ENCODE data around the gene MXRA7.

The MXRA7 gene

DNA sequence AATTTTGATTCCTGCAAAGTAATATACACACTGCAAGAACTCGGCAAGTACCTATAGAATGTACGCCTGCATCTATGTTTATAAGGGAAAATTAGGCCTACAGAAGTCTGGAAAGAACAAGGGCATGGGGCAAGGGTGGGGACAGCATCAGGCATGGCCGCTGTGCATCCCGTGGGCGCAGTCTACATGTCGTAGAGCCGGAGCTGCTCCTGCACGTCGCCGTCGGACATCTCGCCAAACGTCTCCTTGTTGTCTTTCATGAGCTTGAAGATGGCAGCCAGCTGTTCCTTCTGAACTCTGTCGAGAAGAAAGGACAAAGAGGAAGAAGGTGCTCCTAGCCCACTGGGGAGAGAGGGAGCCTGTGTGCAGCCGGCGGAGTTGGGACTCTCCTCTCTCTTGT, 33.4 kb downstream of the MXRA7 start:
- DNase-seq, result no peak

DNA sequence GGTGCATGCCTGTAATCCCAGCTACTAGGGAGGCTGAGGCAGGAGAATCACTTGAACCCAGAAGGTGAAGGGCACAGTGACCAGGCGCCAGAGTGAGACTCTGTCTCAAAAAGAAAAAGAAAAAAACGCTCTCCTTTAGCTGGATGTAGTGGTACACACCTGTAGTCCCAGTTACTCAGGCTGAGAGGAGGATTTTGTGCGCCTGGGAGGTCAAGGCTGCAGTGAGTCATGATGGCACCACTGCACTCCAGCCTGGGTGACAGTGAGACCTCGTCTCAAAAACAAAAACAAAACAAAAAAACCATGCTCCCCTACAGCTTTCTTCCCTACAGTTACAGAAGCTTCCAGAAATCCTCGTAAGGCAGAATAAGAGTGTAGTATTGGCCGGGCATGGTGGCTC, 34.1 kb downstream of the MXRA7 start:
- DNase-seq, result no peak

DNA sequence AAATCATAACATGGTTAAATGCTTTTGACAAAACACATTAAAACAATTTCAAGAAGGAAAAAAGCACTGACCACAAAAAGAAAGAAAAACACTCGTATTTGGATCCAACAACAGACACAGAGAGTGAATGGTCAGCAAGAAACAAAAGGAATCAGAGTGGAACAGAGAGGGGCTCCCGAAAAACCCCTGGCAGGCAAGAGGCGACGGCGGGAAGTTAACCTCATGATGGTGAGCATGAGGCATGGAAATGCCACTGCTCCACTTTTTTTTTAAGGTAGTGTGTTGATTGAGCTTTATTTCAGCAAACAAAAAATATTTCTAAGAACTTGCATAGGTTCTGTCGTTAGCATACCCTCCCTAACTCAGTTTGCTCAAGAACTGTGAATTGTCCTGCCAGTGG, 35.1 kb downstream of the MXRA7 start:
- no peak for DNase-seq

DNA sequence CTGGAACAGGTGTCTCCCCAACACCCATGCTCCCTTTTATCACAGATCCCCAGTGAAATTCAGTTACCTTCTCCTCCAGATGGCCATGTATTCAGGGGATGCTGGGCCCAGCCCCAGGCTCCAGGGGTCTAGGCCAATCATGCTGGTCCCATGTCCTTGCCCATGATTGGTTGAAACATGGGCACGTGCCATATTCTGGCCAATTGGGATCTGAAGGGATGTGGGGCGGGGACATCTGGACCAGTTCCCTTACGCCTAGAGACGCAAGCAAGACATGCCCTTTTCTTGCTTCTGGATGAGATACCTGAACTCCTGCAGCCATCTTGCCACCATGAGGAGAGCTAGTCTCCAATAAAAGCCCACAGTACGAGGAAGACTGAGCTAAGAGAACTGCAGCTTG, 36.2 kb downstream of the MXRA7 start:
- DNase-seq, result no peak

DNA sequence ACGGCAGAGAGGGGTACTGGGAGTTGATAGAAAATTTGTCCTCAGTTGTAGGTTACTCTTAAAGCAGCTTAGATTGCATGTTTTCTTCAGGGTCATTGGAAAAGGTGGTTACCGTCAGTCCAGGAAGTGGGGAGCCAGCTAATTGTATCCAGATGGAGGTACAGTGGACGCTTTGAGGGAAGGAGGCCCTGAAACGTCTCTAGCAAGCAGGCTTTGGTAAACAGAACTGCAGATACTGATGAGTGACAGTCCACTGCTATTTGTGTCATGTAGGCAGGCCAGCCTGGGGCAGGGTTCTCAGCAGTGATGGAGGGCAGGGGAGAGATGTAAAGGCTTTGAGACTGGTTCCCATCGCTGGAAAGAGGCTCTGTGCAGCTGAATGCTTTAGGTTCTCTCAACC, 37.0 kb downstream of the MXRA7 start:
- no peak for DNase-seq

DNA sequence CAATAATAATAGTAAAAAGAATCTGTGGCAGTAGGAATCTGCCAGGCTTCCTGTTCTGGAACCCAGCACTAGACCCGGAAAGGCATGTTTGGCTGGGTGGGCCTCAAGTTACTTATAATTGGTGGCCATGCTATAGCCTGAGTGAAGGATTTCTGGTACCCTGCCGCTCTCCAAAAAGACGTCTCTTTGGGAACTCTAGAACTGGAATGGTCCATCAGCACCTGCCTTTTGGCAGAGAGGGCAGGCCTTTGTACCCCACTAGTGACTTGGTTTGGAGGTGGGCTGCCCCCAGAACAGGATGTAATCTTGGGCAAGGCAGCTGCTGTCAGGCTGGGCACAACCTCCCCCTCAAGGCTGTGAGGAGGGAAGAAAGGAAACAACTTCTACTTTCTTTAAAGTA, 37.9 kb downstream of the MXRA7 start:
- DNase-seq, result no peak

DNA sequence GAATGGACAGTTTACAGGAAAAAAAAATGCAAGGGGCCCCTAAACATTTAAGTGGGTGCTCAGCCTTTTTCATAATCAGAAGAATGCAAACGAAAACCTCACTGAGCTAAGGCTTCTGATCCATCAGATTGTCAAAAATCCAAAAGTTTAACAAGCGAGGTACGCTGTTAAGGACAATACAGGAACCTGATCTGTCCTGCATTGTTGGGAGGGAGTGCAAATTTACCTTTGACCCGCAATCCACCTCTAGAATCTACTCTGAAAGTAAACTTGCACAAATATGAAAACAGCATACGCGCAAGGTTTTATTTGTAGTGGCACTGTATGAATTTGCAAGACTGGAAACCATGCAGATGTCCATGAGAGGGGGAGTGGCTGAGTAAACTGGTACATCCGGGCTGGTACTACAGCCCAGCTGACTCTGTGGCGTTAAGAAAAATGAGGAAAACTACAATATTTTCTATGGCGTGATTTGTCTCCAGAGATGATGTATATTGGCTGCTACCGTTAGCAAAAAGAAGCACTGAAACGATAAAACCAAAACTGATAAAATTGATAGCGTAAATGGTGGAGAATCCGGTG, 38.4 kb downstream of the MXRA7 start:
- DNase-seq, result no peak

DNA sequence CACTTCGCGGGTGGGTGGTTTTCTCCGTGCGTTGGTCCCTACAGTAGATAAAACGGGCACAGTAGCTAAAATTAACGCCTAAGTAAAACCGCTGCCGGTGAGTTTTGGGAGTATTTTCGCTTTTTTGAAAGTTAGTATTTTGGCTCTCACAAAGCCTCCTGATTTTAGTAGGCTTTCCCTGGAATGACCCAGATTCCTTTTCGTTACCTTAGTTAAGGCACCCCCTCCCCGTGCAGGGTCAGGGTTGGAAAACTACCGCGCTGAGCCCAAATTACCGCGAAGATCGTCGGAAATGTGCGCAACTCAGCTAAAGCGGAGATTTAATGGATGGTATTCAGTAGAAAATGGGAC, 38.9 kb downstream of the MXRA7 start:
- no peak for DNase-seq

DNA sequence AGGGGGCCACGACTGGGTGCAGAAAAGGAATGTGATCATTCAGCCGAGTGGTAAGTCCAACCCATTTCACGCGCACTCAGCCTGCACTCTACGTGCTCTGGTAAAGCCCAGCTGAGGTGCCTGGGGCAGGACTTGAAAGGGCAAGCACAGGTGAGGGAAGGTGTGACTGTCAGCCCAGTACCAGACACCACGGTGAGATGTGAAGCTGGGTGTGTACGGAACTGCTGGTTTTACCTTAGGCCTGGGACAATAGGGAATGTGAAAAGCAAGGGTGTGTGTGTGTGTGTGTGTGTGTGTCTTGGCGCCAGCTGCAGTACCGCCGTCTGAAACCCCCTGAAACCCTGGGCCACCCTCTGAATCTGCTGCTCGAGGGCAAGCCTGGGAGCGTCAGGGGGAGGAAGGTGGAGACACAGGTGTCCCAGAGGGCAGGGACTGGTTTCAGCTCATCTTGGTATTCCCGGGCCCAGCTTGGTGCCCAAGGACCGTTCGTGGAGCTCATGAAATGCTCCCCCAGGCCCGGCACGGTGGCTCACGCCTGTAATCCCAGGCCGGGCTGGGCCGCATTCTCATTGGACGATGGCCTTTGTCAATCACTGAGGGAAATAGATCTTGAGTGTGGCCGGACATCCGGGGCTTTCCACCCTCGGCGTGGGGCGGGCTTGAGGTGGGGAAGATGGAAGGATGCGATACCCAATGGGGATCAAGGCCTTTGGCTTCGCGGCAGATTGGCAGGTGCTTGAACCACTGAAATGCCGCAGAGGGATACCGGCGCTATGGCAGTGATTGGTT, 39.4 kb downstream of the MXRA7 start:
- peak; percentile 96 for DNase-seq

DNA sequence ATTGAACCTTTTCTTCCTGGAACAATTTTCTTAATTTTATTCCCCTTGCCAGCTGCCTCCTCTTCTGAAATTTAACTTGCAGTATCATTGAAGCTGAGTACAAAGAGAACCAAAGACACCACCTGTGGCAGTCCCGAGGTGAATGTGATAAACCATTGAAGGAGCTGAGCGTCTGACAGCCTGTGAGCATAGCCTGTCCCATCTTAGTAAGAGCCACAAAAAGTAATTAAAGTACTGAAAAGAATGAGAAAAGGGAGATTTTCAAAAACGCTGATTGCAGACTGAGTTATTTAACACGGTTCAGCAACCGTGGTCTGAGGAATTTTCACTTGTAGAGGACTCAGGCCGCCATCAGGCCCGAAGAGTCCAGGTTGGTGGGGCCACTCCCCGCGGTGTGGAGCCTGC, 40.0 kb downstream of the MXRA7 start:
- no peak for DNase-seq

DNA sequence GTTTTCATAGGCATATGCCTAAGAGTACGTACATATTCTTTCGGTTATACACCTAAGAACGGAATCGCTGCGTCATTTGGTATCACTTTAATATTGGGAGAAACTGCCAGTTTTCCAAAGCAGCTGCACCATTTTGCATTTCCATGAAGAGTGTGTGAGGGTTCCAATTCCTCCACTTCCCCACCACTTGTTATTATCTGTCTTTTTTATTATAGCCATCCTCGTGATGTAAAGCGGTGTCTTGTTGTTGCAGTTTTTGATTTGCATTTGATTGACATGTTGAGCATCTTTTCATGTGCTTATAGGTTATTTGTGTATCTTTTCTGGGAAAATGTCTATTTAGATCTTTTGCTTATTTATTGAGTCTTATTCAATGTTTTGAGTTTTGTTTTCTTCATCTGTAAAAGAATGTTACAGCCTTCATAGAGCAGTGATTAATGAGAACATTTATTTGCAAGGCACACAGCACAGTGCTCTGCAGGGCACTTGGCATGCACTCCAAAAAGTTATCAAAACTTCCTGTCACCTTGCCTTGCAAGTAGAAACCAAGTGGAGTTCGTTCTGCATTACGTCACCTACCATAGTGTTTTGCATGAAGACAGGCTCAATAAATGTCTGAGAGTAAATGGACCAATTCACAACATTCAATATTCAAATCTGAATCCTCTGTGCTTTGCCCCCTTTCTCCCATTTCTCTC, 40.6 kb downstream of the MXRA7 start:
- no peak for DNase-seq

DNA sequence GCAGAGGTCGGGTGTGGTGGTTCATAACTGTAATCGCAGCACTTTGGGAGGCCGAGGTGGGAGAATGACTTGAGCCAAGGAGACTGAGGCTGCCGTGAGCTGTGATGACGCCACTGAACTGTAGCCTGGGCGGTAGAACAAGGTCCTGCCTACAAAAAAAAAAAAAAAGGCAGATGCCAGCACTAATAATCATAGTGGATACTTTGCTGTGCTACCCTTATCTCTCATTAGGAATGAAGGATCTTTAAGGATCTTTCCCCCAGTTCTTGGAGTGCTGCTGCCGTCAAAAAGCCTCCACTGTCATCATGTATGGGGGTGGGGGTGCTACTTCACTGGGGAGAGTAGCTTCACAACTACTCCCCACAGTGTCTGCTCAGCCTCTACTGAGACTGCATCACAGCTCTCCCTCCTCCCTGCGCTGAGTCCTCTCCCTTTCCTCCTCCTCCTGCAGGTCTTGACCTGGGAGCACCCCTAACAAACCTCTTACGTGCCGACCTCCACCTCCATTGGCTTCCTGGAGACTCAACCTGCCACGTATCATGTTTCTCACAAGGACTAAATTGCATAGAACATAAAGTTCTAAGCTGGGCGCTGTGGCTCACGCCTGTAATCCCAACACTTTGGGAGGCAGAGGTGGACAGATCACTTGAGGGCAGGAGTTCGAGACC, 42.8 kb downstream of the MXRA7 start:
- DNase-seq, result no peak

DNA sequence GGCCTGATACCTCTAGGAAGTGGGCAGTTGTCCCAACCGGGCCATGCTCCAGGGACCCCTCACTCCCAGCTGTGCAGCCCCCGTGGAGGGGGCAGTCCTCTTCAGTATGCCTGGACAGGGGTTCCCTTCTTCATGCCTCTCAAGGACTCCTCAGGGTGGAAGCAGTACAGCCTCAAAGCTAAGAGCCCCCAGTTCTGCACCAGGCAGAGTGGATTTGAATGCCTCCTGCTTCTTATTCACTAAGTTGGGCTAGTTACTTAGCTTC, 43.3 kb downstream of the MXRA7 start:
- peak; percentile 50 for DNase-seq

DNA sequence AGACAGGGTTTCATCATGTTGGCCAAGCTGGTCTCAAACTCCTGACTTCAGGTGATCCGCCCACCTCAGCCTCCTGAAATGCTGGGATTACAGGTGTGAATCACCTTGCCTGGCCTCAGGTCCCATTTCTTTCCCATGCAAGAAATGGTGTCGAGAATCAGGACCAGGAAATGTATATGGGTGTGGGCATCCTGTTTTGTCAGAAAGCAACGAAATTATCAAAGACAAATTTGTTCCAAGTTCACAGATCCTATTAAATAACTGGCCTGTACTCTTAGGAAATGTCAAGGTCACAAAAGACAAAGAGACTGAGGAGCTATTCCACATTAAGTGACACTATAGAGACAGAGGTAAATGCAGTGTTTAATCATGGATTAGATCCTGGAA, 50.1 kb downstream of the MXRA7 start:
- DNase-seq, result no peak

DNA sequence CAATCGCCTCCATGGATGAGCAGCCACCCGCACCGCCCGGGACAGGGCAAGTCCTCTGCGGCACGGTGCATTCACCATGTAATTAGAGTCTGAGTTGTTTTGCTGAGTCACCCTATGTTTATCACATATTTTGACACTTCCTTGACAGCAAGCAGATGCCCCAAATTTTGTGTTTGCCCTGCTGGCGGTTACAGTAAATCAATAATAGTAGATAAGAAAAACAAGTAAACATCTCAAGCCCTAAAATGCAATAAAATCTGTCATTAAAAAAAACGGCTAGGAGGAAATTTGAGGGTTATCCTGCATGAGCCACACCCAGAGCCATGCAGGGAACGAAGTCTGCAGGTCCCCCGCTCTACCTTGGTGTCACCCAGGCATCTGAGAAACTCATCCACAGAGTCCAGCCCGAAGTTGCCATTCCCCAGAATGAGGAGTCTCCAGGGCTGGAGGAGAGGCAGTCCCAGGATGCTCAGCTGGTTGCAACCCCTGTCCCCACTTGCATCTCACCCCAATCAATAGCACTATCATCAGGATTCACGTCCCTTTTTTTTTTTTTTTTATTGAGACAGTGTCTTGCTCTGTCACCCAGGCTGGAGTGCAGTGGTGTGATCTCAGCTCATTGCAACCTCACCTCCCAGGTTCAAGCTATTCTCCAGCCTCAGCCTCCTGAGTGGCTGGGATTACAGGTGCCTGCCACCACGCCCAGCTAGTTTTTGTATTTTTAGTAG, 50.7 kb downstream of the MXRA7 start:
- DNase-seq, result no peak

DNA sequence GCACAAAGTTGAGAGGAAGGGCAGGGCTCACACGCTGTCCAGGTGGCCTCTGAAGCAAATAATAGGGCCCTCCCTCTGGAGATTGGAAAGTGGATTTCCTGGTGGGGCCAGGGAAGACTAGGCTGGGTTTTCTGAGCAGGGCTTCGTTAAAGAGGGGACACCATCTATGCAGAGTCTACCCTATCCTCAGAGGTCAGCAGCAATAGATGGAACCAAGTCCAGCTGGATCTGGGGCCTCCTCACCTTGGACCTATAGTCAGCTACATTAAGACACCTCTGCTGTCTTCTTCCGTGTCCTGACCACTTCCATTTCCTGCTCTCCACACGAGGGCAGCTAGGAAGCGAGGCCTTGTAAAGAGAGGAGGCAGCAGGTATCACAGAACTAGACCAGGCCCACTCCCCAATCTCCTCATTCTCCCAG, 52.5 kb downstream of the MXRA7 start:
- no peak for DNase-seq

DNA sequence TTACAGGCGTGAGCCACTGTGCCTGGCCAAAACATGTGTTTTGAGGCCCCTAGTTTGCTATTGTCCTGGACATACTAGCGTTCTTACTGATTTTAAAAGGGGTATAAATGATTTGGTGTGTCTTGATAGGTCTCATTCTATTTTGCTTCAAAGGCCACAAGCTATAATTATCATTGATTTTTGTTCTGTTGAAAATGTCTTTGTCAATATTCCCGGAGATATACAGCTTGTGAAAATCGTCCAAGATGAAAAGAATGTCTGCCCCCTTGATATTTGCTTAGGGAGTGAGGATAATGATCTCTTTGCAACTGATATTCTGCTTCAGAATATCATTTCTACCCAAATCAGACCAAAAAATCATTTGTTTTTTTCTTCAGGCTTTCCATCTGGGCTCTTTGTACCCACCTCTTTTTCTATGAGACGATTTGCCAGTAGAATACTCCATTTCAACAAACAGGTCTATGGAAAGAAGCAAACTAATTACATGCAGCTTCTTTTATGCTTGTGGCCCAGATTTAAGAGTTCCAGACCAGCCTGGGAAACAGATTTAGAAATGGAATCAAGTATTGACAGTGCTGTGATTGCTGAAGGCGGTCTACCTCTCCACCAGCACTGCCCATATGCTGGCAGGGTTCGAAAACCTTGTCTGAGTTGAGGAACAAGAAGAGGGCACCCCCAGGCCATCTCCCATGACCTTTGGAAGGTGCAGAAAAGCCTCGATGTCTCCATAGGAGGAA, 53.1 kb downstream of the MXRA7 start:
- DNase-seq, result no peak

DNA sequence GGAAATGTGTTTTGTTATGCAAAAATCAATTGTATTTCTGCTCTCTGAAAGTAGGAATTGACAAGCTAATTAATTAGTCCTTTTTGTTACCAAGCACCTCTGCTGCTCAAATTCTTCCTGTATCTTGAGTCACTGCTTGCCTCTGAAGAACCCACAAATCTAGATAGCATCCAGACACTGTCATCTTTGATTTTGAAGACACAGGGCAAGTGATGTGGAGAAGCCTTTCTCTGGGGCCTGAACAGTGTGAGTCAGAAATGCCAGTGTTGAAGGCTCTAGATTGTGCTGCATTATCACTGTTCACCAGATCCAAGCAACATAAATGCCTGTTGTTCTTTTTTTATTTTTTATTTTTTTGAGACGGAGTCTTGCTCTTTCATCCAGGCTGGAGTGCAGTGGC, 56.4 kb downstream of the MXRA7 start:
- DNase-seq, result no peak

DNA sequence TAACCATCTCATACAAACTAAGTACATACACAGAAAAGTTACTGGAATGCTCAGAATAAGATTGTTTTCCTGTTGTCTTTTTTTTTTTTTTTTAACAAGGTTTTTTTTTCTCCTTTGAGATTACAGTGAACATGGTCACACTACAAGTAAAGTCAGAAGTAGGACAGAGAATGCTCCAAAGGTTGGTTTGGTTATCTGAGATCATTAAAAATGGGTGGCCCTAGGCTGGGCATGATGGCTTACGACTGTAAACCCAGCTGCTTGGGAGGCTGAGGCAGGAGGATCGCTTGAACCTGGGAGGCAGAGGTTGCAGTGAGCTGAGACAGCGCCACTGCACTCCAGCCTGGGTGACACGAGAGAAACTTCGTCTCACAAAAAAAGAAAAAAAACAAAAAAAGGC, 60.3 kb downstream of the MXRA7 start:
- no peak for DNase-seq

DNA sequence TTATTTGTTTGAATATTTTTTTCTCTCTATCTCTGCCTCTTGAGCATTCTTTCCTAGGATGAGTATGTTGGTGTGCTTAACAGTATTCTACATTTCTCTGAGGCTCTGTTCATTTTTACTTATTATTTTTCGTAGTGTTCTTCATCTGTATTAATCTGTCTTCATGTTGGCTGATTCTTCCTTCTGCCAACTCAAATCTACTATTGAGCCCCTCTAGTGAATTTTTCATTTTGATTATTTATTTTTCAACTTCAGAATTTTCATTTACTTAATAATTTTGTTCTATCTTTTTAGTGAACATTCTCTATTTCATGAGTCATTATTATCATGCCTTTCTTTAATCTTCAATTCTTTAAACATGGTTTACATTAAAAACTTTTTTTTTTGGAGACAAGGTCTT, 64.1 kb downstream of the MXRA7 start:
- DNase-seq, result no peak

DNA sequence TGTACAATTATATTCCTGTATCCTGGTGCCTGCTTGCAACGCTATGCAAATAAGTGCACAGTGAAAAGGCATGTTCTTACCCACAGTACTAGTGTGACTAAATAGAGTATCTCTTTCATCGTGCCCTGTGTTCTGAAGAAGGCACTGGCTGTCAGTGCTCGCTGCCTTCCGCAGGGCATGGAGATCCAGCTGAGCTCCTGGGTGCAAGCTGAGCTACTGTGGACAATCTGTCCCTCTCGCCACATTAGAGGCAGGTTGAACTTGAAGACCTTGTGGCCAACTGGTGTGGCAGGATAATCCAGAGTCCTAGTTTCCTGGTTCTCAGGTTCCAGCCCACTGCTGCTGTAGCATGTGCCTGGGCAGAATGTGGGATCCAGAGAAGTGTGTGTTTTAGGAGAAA, 65.3 kb downstream of the MXRA7 start:
- DNase-seq, result no peak

DNA sequence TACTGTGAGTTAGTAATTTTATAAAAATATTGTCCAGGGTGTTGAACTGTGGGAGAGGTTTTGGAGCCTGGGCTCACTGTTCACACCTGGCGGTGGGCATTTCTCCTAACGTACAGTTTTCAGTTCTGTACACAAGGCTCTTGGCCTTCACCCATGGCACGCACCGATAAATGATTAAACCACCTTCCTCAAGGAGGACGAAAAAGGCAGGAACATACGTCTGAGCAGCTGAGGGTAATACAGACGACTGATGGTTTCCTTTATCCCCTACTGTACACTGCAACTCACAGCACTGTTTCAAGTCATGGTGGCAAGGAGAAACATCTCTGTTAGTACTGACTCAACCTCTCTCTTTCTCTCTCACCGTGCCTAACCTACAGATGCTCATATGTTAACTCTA, 65.8 kb downstream of the MXRA7 start:
- DNase-seq, result no peak

Data from right kidney (tissue), 1 donor.